Neural cell (in vitro differentiated cells): Measurements from ENCODE around the gene INSIG1.

Experiments used
- CTCF ChIP-seq: fragments of 450-650 bp; IDR thresholded peaks from 2 replicates; pipeline ENCODE4 v1.5.1; 2014; ENCODE audit warnings: antibody characterized with exemption, mild to moderate bottlenecking, moderate library complexity; ENCODE audit not compliant: poor library complexity, severe bottlenecking
- EP300 ChIP-seq: fragments of 450-650 bp; conservative IDR thresholded peaks from 2 replicates; pipeline ENCODE4 v1.6.1; 2014; ENCODE audit warnings: antibody characterized with exemption, mild to moderate bottlenecking, moderate library complexity; ENCODE audit not compliant: poor library complexity, severe bottlenecking
- EZH2 ChIP-seq: fragments of 200-600, 300-800 bp; shearing (Covaris generic), sonication (generic); IDR thresholded peaks from 2 replicates; pipeline ENCODE4 v1.6.1; 2014; ENCODE audit warnings: antibody characterized with exemption, low read length, borderline replicate concordance, mild to moderate bottlenecking; ENCODE audit not compliant: insufficient read depth, poor library complexity, severe bottlenecking
- MXI1 ChIP-seq: fragments of 450-650 bp; conservative IDR thresholded peaks from 2 replicates; pipeline ENCODE4 v1.6.1; 2014; ENCODE audit warnings: antibody characterized with exemption, mild to moderate bottlenecking; ENCODE audit not compliant: poor library complexity, severe bottlenecking
- POLR2AphosphoS5 ChIP-seq: IDR thresholded peaks from 2 replicates; pipeline ENCODE4 v1.6.1; 2012
- RAD21 ChIP-seq: fragments of 450-650 bp; conservative IDR thresholded peaks from 2 replicates; pipeline ENCODE4 v1.6.1; 2014; ENCODE audit warnings: antibody characterized with exemption, mild to moderate bottlenecking, moderate library complexity
- REST ChIP-seq: IDR thresholded peaks from 2 replicates; pipeline ENCODE4 v1.6.1; 2012; ENCODE audit warnings: borderline replicate concordance
- SMC3 ChIP-seq: fragments of 450-650 bp; conservative IDR thresholded peaks from 2 replicates; pipeline ENCODE4 v1.6.1; 2014; ENCODE audit warnings: antibody characterized with exemption, mild to moderate bottlenecking, moderate library complexity; ENCODE audit not compliant: poor library complexity
- TAF1 ChIP-seq: IDR thresholded peaks from 2 replicates; pipeline ENCODE4 v1.6.1; 2012; ENCODE audit warnings: low read depth

GRCh38 chr7:155299535-155300202, 2.0 kb downstream of the INSIG1 start:
- TF ChIP-seq EP300 (no peak), CTCF (no peak), EZH2 (no peak), POLR2AphosphoS5 (no peak), MXI1 (no peak), REST (no peak), RAD21 (no peak), SMC3 (no peak), TAF1 (no peak)
